DMS153 treated with DMSO at 0.1 percent for 48 hours (cell line): Measurements from ENCODE around the gene CACNB1.
"Not testable (repeated sequence)": the region's sequence is repeated elsewhere in the genome, so short reads cannot be mapped to it uniquely, and the experiment has no call there.

Source experiments
- DNase-seq: peaks from one replicate; lab custom pipeline; 2025; ENCODE audit not compliant: unreplicated experiment; lab: John Stamatoyannopoulos, UW

The CACNB1 gene

GRCh38 chr17:39151943-39152818 is 45.3 kb downstream of the CACNB1 start:
- no peak for DNase-seq

GRCh38 chr17:39151150-39151942 is 46.1 kb downstream of the CACNB1 start, which contains the start of gene PLXDC1:
Gene PLXDC1 (minus strand): TSS chr17:39151637. CDS start chr17:39151437, 200 bp downstream.
- DNase-seq = no peak

- DNase-seq = no peak
Measured at GRCh38 chr17:39150795-39151149, 46.7 kb downstream of the CACNB1 start.

- no peak for DNase-seq
Measured at GRCh38 chr17:39150104-39150634, 47.3 kb downstream of the CACNB1 start.

GRCh38 chr17:39147221-39148185 is 50.0 kb downstream of the CACNB1 start:
- no peak for DNase-seq

- DNase-seq = no peak
Measured at GRCh38 chr17:39146273-39146672, 51.2 kb downstream of the CACNB1 start.

GRCh38 chr17:39145143-39145542 is 52.3 kb downstream of the CACNB1 start:
- DNase-seq = no peak

- DNase-seq = peak; percentile 90
Measured at GRCh38 chr17:39144416-39144840, 53.0 kb downstream of the CACNB1 start.

- no peak for DNase-seq
Measured at GRCh38 chr17:39143552-39144093, 53.8 kb downstream of the CACNB1 start.

- DNase-seq = no peak
Measured at GRCh38 chr17:39141915-39142664, 55.4 kb downstream of the CACNB1 start.

- no peak for DNase-seq
Measured at GRCh38 chr17:39141294-39141693, 56.2 kb downstream of the CACNB1 start.

- DNase-seq = no peak
Measured at GRCh38 chr17:39139561-39139960, 57.9 kb downstream of the CACNB1 start.

- DNase-seq = no peak
Measured at GRCh38 chr17:39139161-39139511, 58.3 kb downstream of the CACNB1 start.

- DNase-seq = no peak
Measured at GRCh38 chr17:39138431-39139160, 58.9 kb downstream of the CACNB1 start.

GRCh38 chr17:39134878-39135277 is 62.6 kb downstream of the CACNB1 start:
- DNase-seq = no peak

- no peak for DNase-seq
Measured at GRCh38 chr17:39132192-39132610, 65.3 kb downstream of the CACNB1 start.

GRCh38 chr17:39131616-39132015 is 65.9 kb downstream of the CACNB1 start:
- DNase-seq = no peak

GRCh38 chr17:39130205-39130604 is 67.3 kb downstream of the CACNB1 start:
- DNase-seq = no peak

GRCh38 chr17:39129544-39129943 is 67.9 kb downstream of the CACNB1 start:
- not testable (repeated sequence) for DNase-seq
